HepG2 (cell line): ENCODE data around the gene THEM5. TPM values are rescaled to one million over a fixed set of nuclear protein-coding genes. Genes with fewer than 3 reads are reported as not detected.

Source experiments
- polyA plus RNA-seq, 8 experiments: library from polyadenylated mRNA; depleted of rRNA in 3 of 8; stranded (reverse) in 7 of 8; unstranded in 1 of 8; fragments of >200 nt; fragmentation: Illumina TruSeq in 4 of 8; extraction: Trizol in 4 of 8; gene quantifications; 2 replicates each; pipeline versions ENCODE4 v1.2.1 to v1.2.3, GENCODE V29; 2011 to 2016; ENCODE audit warnings: low read depth in 4 of 8, missing spikeins in 1 of 8, mixed read lengths in 1 of 8; ENCODE audit not compliant: insufficient read depth in 1 of 8
- small RNA-seq, 3 experiments: library from RNA; depleted of rRNA; stranded (forward); fragments of <200 nt; gene quantifications; one replicate each; pipeline ENCODE3, GENCODE V24; 2012; ENCODE audit warnings: low read depth in 2 of 3, low replicate concordance in 1 of 3; ENCODE audit not compliant: insufficient read length in 3 of 3, insufficient read depth in 2 of 3
- total RNA-seq, 5 experiments: library from RNA; depleted of rRNA; stranded (reverse); fragments of >200 nt; fragmentation: Illumina TruSeq; extraction: Trizol; gene quantifications; 2 replicates each; pipeline ENCODE4 v1.2.3, GENCODE V29; 2016; ENCODE audit warnings: low read depth in 1 of 5

The THEM5 gene
- total and polyA plus RNA-seq, 2 of the 13 experiments (the other 11 are each of a cell fraction or from before 2014, with no cell fraction given): not detected

Small RNA genes within 50 kb of the gene (small RNA-seq; reads per million reads assigned to genes)
- gene RF00019: 0 reads per million in 3 experiments

Other genes starting within 250 kb of the THEM5 start
- gene SNX27, start 241.7 kb downstream of the THEM5 start, total RNA-seq (2016; rRNA removed; fragmentation: Illumina TruSeq; extraction: Trizol): 17.8 and 22.8 TPM in 2 replicates
- gene SNX27, start 241.7 kb downstream of the THEM5 start, polyA plus RNA-seq (2011; rRNA removed): 14.4 and 14.5 TPM in 2 replicates
- gene CELF3, start 136.9 kb downstream of the THEM5 start, total RNA-seq (2016; rRNA removed; fragmentation: Illumina TruSeq; extraction: Trizol): not detected in 2 replicates
- gene CELF3, start 136.9 kb downstream of the THEM5 start, polyA plus RNA-seq (2011; rRNA removed): not detected in 2 replicates
- not detected in 2 replicates for gene RIIAD1, start 132.2 kb downstream of the THEM5 start, total RNA-seq (2016; rRNA removed; fragmentation: Illumina TruSeq; extraction: Trizol)
- not detected in 2 replicates for gene RIIAD1, start 132.2 kb downstream of the THEM5 start, polyA plus RNA-seq (2011; rRNA removed)
- 107 and 119 TPM in 2 replicates for gene MRPL9, start 90.2 kb downstream of the THEM5 start, total RNA-seq (2016; rRNA removed; fragmentation: Illumina TruSeq; extraction: Trizol)
- 64.3 and 72.1 TPM in 2 replicates for gene MRPL9, start 90.2 kb downstream of the THEM5 start, polyA plus RNA-seq (2011; rRNA removed)
- gene TDRKH, start 63.2 kb downstream of the THEM5 start, total RNA-seq (2016; rRNA removed; fragmentation: Illumina TruSeq; extraction: Trizol): 5.4 and 5.6 TPM in 2 replicates
- gene TDRKH, start 63.2 kb downstream of the THEM5 start, polyA plus RNA-seq (2011; rRNA removed): 3.9 and 4.3 TPM in 2 replicates
- gene LINGO4, start 48.3 kb downstream of the THEM5 start, total RNA-seq (2016; rRNA removed; fragmentation: Illumina TruSeq; extraction: Trizol): 0.02 TPM in 1 of 2 replicates, not detected in the other
- 0.05 TPM in 2 replicates for gene LINGO4, start 48.3 kb downstream of the THEM5 start, polyA plus RNA-seq (2011; rRNA removed)
- 2.5 TPM in 2 replicates for gene RORC, start 21.9 kb downstream of the THEM5 start, total RNA-seq (2016; rRNA removed; fragmentation: Illumina TruSeq; extraction: Trizol)
- 6.5 and 9.3 TPM in 2 replicates for gene RORC, start 21.9 kb downstream of the THEM5 start, polyA plus RNA-seq (2011; rRNA removed)
- gene C2CD4D, start 13.9 kb downstream of the THEM5 start, total RNA-seq (2016; rRNA removed; fragmentation: Illumina TruSeq; extraction: Trizol): not detected in 2 replicates
- not detected in 2 replicates for gene C2CD4D, start 13.9 kb downstream of the THEM5 start, polyA plus RNA-seq (2011; rRNA removed)
- gene THEM4, start 55.8 kb upstream of the THEM5 start, total RNA-seq (2016; rRNA removed; fragmentation: Illumina TruSeq; extraction: Trizol): 10.9 and 12.8 TPM in 2 replicates
- gene THEM4, start 55.8 kb upstream of the THEM5 start, polyA plus RNA-seq (2011; rRNA removed): 11.2 and 13.9 TPM in 2 replicates
- gene S100A10, start 140.1 kb upstream of the THEM5 start, total RNA-seq (2016; rRNA removed; fragmentation: Illumina TruSeq; extraction: Trizol): 16.8 and 25.6 TPM in 2 replicates
- gene S100A10, start 140.1 kb upstream of the THEM5 start, polyA plus RNA-seq (2011; rRNA removed): 21.2 and 28.7 TPM in 2 replicates
- gene S100A11, start 183.3 kb upstream of the THEM5 start, total RNA-seq (2016; rRNA removed; fragmentation: Illumina TruSeq; extraction: Trizol): 5.9 and 6.6 TPM in 2 replicates
- gene S100A11, start 183.3 kb upstream of the THEM5 start, polyA plus RNA-seq (2011; rRNA removed): 32.5 and 34.4 TPM in 2 replicates
- not detected in 2 replicates for gene TCHHL1, start 235.4 kb upstream of the THEM5 start, total RNA-seq (2016; rRNA removed; fragmentation: Illumina TruSeq; extraction: Trizol)
- gene TCHHL1, start 235.4 kb upstream of the THEM5 start, polyA plus RNA-seq (2011; rRNA removed): not detected in 2 replicates